ENCODE measurements around the gene FIG4.
A peak's percentile ranks its signal among the peaks of the same experiment; 100 is the strongest.

DNA sequence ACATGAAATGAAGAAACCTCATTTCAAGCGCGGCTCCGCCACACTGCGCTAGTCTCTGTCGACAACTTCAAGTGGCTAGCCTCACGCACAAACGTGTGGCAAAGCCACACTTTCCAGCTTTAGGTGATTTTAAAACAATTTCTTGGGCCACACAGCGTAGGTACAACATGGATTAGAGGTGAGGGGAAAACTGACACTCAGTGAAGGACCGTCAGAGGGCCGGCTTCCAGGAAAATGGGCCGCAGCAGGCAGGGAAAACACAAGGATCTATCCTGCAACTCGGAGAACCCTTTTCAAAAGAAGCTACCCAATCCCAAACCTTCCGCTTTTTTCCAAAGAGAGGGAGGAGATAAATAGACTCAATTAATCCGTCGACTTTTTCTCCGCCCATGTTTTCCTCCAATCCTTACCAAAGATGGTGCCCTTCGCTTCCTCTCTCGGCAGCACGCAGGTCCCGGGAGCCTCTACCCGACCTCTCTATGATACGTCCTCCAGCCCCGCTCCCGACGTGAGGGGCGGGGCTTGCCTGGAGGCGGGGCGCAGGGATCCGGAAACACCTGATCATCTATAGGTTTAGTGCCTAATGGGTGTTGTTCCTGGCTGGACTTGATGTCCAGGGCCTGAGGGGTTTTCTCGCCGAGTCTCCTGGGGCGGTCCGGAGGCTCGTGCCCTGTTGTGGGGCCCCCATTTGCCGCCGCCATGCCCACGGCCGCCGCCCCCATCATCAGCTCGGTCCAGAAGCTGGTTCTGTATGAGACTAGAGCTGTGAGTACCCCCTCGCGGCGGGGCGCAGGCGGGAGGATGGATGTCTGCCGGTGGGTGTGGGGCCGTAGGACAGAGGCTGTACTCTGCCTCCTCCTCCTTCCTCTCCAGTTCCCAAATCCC, at the start of gene FIG4, which contains the start of gene AK9:
- TF ChIP-seq, protein P1, sequence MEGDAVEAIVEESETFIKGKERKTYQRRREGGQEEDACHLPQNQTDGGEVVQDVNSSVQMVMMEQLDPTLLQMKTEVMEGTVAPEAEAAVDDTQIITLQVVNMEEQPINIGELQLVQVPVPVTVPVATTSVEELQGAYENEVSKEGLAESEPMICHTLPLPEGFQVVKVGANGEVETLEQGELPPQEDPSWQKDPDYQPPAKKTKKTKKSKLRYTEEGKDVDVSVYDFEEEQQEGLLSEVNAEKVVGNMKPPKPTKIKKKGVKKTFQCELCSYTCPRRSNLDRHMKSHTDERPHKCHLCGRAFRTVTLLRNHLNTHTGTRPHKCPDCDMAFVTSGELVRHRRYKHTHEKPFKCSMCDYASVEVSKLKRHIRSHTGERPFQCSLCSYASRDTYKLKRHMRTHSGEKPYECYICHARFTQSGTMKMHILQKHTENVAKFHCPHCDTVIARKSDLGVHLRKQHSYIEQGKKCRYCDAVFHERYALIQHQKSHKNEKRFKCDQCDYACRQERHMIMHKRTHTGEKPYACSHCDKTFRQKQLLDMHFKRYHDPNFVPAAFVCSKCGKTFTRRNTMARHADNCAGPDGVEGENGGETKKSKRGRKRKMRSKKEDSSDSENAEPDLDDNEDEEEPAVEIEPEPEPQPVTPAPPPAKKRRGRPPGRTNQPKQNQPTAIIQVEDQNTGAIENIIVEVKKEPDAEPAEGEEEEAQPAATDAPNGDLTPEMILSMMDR (optimal IDR thresholded peaks at IDR 0.05 in 1 of 3, IDR thresholded peaks at IDR 0.05 in 1 of 3, conservative IDR thresholded peaks at IDR 0.05 in 1 of 3; ENCODE audit: extremely low read depth in 1 of 3, insufficient read depth in 2 of 3, low read length in 3 of 3) = peak; percentile 7 to 56 (median 11)
- TF ChIP-seq EZH2 (IDR thresholded peaks at IDR 0.05; ENCODE audit: low read length) = no peak
